ENCODE measurements around the gene CASZ1.

GRCh38 chr1:10607228-10607627, 189.2 kb downstream of the CASZ1 start:
- TF ChIP-seq CTCF (IDR thresholded peaks at IDR 0.05; ENCODE audit: insufficient read depth, low read depth, low read length) = no peak
- TF ChIP-seq EZH2 (IDR thresholded peaks at IDR 0.05; ENCODE audit: insufficient read depth, low read length) = no peak
